ENCODE data around the gene FBXW4. TPM values are rescaled to one million over a fixed set of nuclear protein-coding genes. Genes with fewer than 3 reads are reported as not detected.

The FBXW4 gene
- total and polyA plus RNA-seq, 8 donors, result 36.6 to 95.3 (median 42.6) TPM

DNA sequence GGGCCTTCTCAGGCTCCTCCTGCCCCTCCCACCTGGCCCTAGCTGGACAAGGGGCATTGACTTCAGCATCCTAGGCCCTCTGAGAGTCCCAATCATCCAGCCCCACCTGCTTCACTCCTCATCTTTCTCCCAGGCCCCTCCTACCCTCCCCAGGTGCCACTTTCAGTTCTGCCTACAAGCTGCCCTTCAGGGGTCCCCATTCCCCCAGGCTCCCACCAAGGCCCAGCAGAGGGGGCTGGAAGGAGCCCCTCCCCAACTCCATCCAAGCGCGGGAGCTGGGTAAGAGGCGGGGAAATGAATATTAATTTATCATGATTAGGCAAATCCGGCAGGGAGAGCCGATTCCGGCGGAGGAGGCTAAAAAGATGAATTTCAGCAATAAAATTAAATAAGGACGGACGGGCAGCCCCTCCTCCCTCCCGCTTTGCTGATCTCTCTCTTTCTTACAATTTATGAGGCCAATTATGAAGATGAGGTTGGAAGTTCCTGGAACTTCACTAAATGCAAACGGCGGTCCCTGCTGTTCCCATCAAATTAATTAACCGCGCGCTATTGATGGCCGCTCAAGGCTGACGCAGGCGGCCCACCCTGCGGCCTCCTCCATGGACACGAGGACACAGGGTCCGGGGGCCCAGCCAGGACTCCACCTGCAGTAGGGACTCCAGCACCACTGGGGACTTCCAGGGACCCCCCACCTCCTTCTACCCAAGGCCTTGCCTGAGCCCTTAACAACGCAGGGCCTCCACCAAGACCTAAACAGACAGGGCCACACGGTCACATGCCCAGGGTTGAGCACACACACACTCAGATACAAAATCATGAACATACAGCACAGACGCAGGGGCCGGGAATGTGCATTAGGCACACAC lies 120.9 kb downstream of the FBXW4 start:
- H3K4me3 ChIP-seq, result no peak overlapping the region
- peaks cover 7 to 18% (median 10%) of the 10 kb centered on the region in 3 donors for H3K27me3 ChIP-seq
- DNase-seq, result no peak
- H3K4me1 ChIP-seq, result peaks cover 18 to 21% (median 20%) of the 10 kb centered on the region in 4 donors
- intact Hi-C loops (cut with DNase I; ENCODE audit: low total_unique reads), result loop anchor here (5.0 kb wide), 1 partner anchor 362 kb away; no protein-coding TSS in a partner anchor
- 87 to 91% (median 89%) methylated on average over 23 to 25 of the region's 25 CpGs for WGBS, 5 donors
- TF ChIP-seq EP300 (IDR thresholded peaks at IDR 0.05) (no peak), POLR2A (IDR thresholded peaks at IDR 0.05) (no peak), POLR2AphosphoS5 (IDR thresholded peaks at IDR 0.05) (no peak)
- TF ChIP-seq, protein P1, sequence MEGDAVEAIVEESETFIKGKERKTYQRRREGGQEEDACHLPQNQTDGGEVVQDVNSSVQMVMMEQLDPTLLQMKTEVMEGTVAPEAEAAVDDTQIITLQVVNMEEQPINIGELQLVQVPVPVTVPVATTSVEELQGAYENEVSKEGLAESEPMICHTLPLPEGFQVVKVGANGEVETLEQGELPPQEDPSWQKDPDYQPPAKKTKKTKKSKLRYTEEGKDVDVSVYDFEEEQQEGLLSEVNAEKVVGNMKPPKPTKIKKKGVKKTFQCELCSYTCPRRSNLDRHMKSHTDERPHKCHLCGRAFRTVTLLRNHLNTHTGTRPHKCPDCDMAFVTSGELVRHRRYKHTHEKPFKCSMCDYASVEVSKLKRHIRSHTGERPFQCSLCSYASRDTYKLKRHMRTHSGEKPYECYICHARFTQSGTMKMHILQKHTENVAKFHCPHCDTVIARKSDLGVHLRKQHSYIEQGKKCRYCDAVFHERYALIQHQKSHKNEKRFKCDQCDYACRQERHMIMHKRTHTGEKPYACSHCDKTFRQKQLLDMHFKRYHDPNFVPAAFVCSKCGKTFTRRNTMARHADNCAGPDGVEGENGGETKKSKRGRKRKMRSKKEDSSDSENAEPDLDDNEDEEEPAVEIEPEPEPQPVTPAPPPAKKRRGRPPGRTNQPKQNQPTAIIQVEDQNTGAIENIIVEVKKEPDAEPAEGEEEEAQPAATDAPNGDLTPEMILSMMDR (IDR thresholded peaks at IDR 0.05), result no peak
- H3K27ac ChIP-seq, result no peak overlapping the region
- peaks cover 7 to 37% (median 23%) of the 10 kb centered on the region in 4 donors for H3K36me3 ChIP-seq
- peaks cover 0 to 13% (median 7%) of the 10 kb centered on the region in 4 donors for H3K9me3 ChIP-seq

DNA sequence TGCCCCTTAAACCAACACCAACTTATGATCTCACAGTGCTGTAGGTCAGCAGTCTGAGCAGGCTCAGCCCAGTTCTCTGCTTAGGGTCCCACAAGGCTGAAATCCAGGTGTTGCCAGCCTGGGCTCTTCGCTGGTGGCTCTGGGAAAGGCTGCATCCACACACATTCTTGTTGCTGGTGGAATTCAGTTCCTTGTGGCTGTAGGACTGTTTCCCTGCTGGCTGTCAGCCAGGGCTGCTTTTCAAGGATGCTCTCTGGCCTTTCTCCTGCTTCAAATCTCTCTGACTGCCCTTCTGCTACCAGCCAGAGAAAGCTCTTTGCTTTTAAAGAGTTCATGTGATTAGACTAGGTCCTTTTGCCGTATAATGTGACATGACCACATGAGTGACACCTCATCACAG lies 122.2 kb downstream of the FBXW4 start:
- Histone ChIP-seq H3K4me1 (peaks cover 18 to 21% (median 20%) of the 10 kb centered on the region in 4 donors), H3K9me3 (peaks cover 0 to 13% (median 7%) of the 10 kb centered on the region in 4 donors), H3K4me3 (no peak overlapping the region), H3K36me3 (peaks cover 0 to 24% (median 10%) of the 10 kb centered on the region in 4 donors), H3K27ac (no peak overlapping the region), H3K27me3 (peaks cover 8 to 32% (median 19%) of the 10 kb centered on the region in 3 donors)
- intact Hi-C loops (cut with DNase I; ENCODE audit: low total_unique reads), result loop anchor here (5.0 kb wide), 1 partner anchor 360 kb away; no protein-coding TSS in a partner anchor
- TF ChIP-seq, protein P1 (IDR thresholded peaks at IDR 0.05), result no peak
- TF ChIP-seq EP300 (IDR thresholded peaks at IDR 0.05) (no peak), POLR2AphosphoS5 (IDR thresholded peaks at IDR 0.05) (no peak), POLR2A (IDR thresholded peaks at IDR 0.05) (no peak)
- no peak for DNase-seq
- 86 to 93% (median 90%) methylated on average over 2 of the region's 2 CpGs for WGBS, 5 donors

DNA sequence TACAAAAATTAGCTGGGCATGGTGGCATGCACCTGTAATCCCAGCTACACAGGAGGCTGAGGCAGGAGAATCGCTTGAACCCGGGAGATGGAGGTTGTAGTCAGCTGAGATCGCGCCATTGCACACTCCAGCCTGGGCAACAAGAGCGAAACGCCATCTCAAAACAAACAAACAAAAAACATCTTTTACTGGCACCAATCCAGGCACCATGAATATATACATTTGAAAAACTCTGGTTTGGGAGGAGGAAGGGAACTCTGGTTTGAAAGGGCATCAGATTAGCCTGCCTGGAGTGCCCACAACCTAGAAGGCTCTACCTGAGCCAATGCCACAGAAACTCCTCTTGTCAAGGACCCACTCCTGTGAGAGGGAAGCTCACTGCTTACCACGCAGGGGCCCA lies 122.8 kb downstream of the FBXW4 start:
- TF ChIP-seq POLR2A (IDR thresholded peaks at IDR 0.05) (no peak), POLR2AphosphoS5 (IDR thresholded peaks at IDR 0.05) (no peak), EP300 (IDR thresholded peaks at IDR 0.05) (no peak)
- TF ChIP-seq, protein P1 (IDR thresholded peaks at IDR 0.05), result no peak
- intact Hi-C loops (cut with DNase I; ENCODE audit: low total_unique reads), result loop anchor here (5.0 kb wide), 1 partner anchor 360 kb away; no protein-coding TSS in a partner anchor

DNA sequence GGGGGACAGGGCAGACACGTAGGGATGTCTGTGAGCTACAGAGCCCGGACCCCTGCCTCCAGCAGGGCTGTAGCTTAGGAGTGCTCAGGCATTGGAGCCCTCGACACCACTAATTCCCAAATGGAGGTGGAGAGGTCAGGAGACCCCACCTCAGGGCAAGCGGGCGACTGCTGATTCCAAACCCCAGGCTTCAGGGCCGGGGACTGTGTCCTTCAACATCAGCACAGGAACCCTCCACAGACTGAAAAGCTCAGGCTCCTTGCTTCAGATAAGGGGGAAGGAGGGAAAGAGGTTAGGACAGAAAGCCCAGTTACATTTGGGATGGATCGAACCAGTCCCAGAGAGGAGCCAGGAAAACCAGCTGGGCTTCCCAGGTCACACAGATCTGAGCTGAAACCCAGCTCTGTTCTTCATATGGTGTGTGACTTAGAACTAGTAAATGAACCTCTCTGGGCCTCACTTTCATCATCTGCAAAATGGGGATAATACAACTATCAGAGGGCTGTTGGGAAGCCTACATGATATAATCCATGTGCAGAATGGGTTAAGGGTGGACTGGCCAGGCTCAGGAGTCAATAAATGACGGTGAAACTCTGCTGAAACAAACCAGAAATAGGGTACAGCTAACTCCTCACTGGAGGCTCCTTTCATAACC lies 123.6 kb downstream of the FBXW4 start:
- TF ChIP-seq, protein P1 (IDR thresholded peaks at IDR 0.05), result no peak
- TF ChIP-seq EP300 (IDR thresholded peaks at IDR 0.05) (no peak), POLR2A (IDR thresholded peaks at IDR 0.05) (no peak), POLR2AphosphoS5 (IDR thresholded peaks at IDR 0.05) (no peak)
- Histone ChIP-seq H3K27me3 (peaks cover 9 to 46% (median 29%) of the 10 kb centered on the region in 3 donors), H3K9me3 (peaks cover 0 to 13% (median 7%) of the 10 kb centered on the region in 4 donors), H3K4me3 (no peak overlapping the region), H3K36me3 (peaks cover 0 to 10% (median 2%) of the 10 kb centered on the region in 4 donors), H3K27ac (no peak overlapping the region), H3K4me1 (peaks cover 22 to 27% (median 26%) of the 10 kb centered on the region in 4 donors)
- DNase-seq, result no peak
- intact Hi-C loops (cut with DNase I; ENCODE audit: low total_unique reads), result loop anchor here (5.0 kb wide), 1 partner anchor 359 kb away; no protein-coding TSS in a partner anchor
- WGBS, 5 donors, result 59 to 72% (median 63%) methylated on average over 8 of the region's 8 CpGs

More for the DNA sequence above, 122.8 kb downstream of the FBXW4 start:
- DNase-seq, result no peak
- peaks cover 18 to 21% (median 20%) of the 10 kb centered on the region in 4 donors for H3K4me1 ChIP-seq
- H3K36me3 ChIP-seq, result peaks cover 0 to 17% (median 4%) of the 10 kb centered on the region in 4 donors
- H3K4me3 ChIP-seq, result no peak overlapping the region
- H3K27ac ChIP-seq, result no peak overlapping the region
- peaks cover 8 to 38% (median 22%) of the 10 kb centered on the region in 3 donors for H3K27me3 ChIP-seq
- WGBS, 5 donors, result 81 to 90% (median 86%) methylated on average over 7 of the region's 7 CpGs
- peaks cover 0 to 13% (median 7%) of the 10 kb centered on the region in 4 donors for H3K9me3 ChIP-seq

Measured in stomach (tissue), 9 donors.